Mesenchymal stem cell (in vitro differentiated cells and primary cell): ENCODE results near the gene SORT1.
A peak's percentile ranks its signal among the peaks of the same experiment; 100 is the strongest.

Source experiments
- DNase-seq: peaks from one replicate; pipeline ENCODE4 v3.0.0-alpha.2; 2013
- H2AFZ ChIP-seq: one replicate; pipeline ENCODE4 v1.6.1; 2013; ENCODE audit warnings: low read depth, mild to moderate bottlenecking, control low read depth, inconsistent platforms, low read length, moderate library complexity
- H2AK5ac ChIP-seq: 2 replicates; pipeline ENCODE4 v1.6.1; 2013; ENCODE audit warnings: low read length, moderate library complexity, mild to moderate bottlenecking, inconsistent platforms; ENCODE audit not compliant: severe bottlenecking
- H2BK120ac ChIP-seq: one replicate; pipeline ENCODE4 v1.6.1; 2013; ENCODE audit warnings: low read depth, mild to moderate bottlenecking, inconsistent platforms, low read length, moderate library complexity
- H2BK12ac ChIP-seq, 2 experiments: one replicate each; pipeline ENCODE4 v1.6.1; 2013; ENCODE audit warnings: inconsistent platforms in 2 of 2, low read length in 2 of 2, mild to moderate bottlenecking in 2 of 2, moderate library complexity in 2 of 2, control low read depth in 1 of 2
- H2BK15ac ChIP-seq: one replicate; pipeline ENCODE4 v1.6.1; 2013; ENCODE audit warnings: mild to moderate bottlenecking, low read depth, inconsistent platforms; ENCODE audit not compliant: poor library complexity, severe bottlenecking
- H2BK5ac ChIP-seq: 2 replicates; pipeline ENCODE4 v1.6.1; 2013; ENCODE audit warnings: low read depth, mild to moderate bottlenecking, low read length, control low read depth, inconsistent platforms; ENCODE audit not compliant: poor library complexity, severe bottlenecking
- H3K14ac ChIP-seq, 2 experiments: one replicate each; pipeline ENCODE4 v1.6.1; 2013; ENCODE audit warnings: inconsistent platforms in 2 of 2, low read length in 2 of 2, control low read depth in 1 of 2, mild to moderate bottlenecking in 1 of 2, moderate library complexity in 1 of 2
- H3K18ac ChIP-seq, 2 experiments: one replicate each; pipeline ENCODE4 v1.6.1; 2013; ENCODE audit warnings: inconsistent platforms in 2 of 2, low read length in 2 of 2, control low read depth in 1 of 2, low read depth in 1 of 2, mild to moderate bottlenecking in 1 of 2
- H3K23ac ChIP-seq, 2 experiments: one replicate each; pipeline ENCODE4 v1.6.1; 2013; ENCODE audit warnings: inconsistent platforms in 2 of 2, low read length in 2 of 2, mild to moderate bottlenecking in 2 of 2, moderate library complexity in 2 of 2, control low read depth in 1 of 2
- H3K27ac ChIP-seq: 2 replicates; pipeline ENCODE4 v1.5.1; 2013; ENCODE audit warnings: mild to moderate bottlenecking, moderate library complexity, low read length, control low read depth, inconsistent platforms; ENCODE audit not compliant: poor library complexity, severe bottlenecking
- H3K27me3 ChIP-seq, 2 experiments: 2 replicates each; pipeline versions ENCODE4 v1.6.1 to v1.7.0; 2013; ENCODE audit warnings: low read length in 2 of 2, mild to moderate bottlenecking in 2 of 2, moderate library complexity in 2 of 2, control low read depth in 1 of 2, inconsistent platforms in 1 of 2; ENCODE audit not compliant: control insufficient read depth in 1 of 2, insufficient read depth in 1 of 2
- H3K36me3 ChIP-seq, 2 experiments: 2 replicates each; pipeline versions ENCODE4 v1.6.1 to v1.7.0; 2013; ENCODE audit warnings: low read length in 2 of 2, control low read depth in 1 of 2, inconsistent platforms in 1 of 2, low read depth in 1 of 2, mild to moderate bottlenecking in 1 of 2; ENCODE audit not compliant: insufficient read depth in 2 of 2, control insufficient read depth in 1 of 2
- H3K4ac ChIP-seq, 2 experiments: one replicate each; pipeline ENCODE4 v1.6.1; 2013; ENCODE audit warnings: inconsistent platforms in 2 of 2, low read length in 2 of 2, mild to moderate bottlenecking in 2 of 2, moderate library complexity in 2 of 2, control low read depth in 1 of 2, low read depth in 1 of 2
- H3K4me1 ChIP-seq: 2 replicates; pipeline ENCODE4 v1.6.1; 2013; ENCODE audit warnings: low read depth, low read length, control low read depth; ENCODE audit not compliant: control insufficient read depth, insufficient read depth
- H3K4me2 ChIP-seq: 2 replicates; pipeline ENCODE4 v1.6.1; 2013; ENCODE audit warnings: low read length, mild to moderate bottlenecking, inconsistent platforms; ENCODE audit not compliant: poor library complexity, severe bottlenecking
- H3K4me3 ChIP-seq, 2 experiments: 2 replicates each; pipeline versions ENCODE4 v1.5.1 to v1.7.0; 2013; ENCODE audit warnings: low read length in 2 of 2, mild to moderate bottlenecking in 2 of 2, control low read depth in 1 of 2, low read depth in 1 of 2; ENCODE audit not compliant: insufficient read depth in 1 of 2
- H3K79me1 ChIP-seq: replicated peaks from 2 replicates; pipeline ENCODE4 v1.6.1; 2013; ENCODE audit warnings: mild to moderate bottlenecking, control low read depth, low read length, inconsistent platforms; ENCODE audit not compliant: poor library complexity, severe bottlenecking
- H3K9ac ChIP-seq: 2 replicates; pipeline ENCODE4 v1.7.0; 2013; ENCODE audit warnings: mild to moderate bottlenecking, low read length, moderate library complexity
- H3K9me3 ChIP-seq: 2 replicates; pipeline ENCODE4 v1.7.0; 2013; ENCODE audit warnings: mild to moderate bottlenecking, low read length; ENCODE audit not compliant: control insufficient read depth
- H4K8ac ChIP-seq: one replicate; pipeline ENCODE4 v1.6.1; 2013; ENCODE audit warnings: inconsistent platforms, mild to moderate bottlenecking, low read length, moderate library complexity
- H4K91ac ChIP-seq: one replicate; pipeline ENCODE4 v1.6.1; 2013; ENCODE audit warnings: mild to moderate bottlenecking, low read length, inconsistent platforms
- WGBS: methylation state at CpG from one replicate; pipeline ENCODE4 v1.1.7; 2013; ENCODE audit warnings: mixed read lengths; 5-methylcytosine and 5-hydroxymethylcytosine counted together

SORT1 gene

DNA sequence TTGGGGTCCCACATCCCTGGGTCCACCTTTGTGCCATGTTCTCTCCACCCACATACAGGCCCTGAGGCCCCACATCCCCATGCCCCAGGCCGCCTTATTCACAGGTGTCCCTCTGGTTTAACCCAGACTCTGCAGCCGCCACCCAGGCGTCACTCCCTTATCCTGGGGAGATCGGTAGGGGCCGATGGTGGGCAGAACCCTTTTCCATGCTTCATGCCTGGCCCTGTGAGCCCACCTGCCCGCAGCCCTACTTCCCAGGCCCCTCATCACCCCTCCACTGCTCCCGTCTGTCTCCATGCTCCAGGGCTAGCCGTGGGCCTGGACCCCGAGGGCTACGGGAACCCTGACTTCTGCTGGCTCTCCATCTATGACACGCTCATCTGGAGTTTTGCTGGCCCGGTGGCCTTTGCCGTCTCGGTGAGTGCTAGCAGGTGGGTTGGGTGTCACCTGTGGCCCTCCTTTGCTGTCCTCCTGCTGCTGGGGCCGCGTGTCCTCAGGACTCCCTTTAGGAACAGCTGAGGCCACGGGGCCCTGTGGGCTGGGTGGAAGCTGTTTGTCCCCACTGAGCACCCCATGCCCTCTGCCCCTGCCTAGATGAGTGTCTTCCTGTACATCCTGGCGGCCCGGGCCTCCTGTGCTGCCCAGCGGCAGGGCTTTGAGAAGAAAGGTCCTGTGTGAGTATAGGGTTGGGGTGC is 126.9 kb downstream of the SORT1 start:
- Histone ChIP-seq H3K9me3 (no peaks in the 10 kb centered on the region), H2BK5ac (no peak overlapping the region), H3K4me3 (no peak overlapping the region), H3K27ac (no peak overlapping the region), H3K14ac (peak overlapping the region in 1 of 2 experiments; percentile 23), H3K23ac (no peak overlapping the region), H3K36me3 (peaks cover 0 to 61% of the 10 kb centered on the region in 2 experiments), H3K79me1 (no peaks in the 10 kb centered on the region), H2AFZ (no peak overlapping the region), H2AK5ac (no peak overlapping the region), H3K18ac (no peak overlapping the region), H3K9ac (no peak overlapping the region), H2BK15ac (no peak overlapping the region), H2BK12ac (no peak overlapping the region), H2BK120ac (no peak overlapping the region), H4K91ac (peak overlapping the region; percentile 65), H3K4ac (no peak overlapping the region), H3K4me1 (peaks cover 27% of the 10 kb centered on the region), H4K8ac (no peak overlapping the region), H3K27me3 (no peaks in the 10 kb centered on the region), H3K4me2 (no peak overlapping the region)
- 93% methylated on average over 20 of the region's 20 CpGs for WGBS
- DNase-seq, result no peak

DNA sequence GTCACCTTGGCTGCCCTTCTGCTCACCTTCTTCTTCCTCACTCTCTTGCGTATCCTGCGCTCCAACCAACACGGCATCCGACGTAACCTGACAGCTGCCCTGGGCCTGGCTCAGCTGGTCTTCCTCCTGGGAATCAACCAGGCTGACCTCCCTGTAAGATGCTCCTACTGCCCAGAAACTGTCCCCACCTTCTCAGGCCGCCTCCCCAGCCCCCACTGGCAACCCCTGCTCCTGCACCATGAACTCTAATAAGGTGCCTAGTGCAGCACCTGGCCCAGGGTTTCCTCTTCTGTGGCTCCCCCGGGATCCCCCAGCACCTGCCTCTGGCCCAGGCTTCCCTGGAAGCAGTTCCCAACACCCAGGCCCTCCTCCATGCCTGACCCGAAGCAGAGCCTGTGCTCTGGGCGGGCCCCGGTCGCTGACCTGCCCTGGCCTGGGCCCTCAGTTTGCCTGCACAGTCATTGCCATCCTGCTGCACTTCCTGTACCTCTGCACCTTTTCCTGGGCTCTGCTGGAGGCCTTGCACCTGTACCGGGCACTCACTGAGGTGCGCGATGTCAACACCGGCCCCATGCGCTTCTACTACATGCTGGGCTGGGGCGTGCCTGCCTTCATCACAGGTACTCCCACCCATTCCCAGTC is 127.6 kb downstream of the SORT1 start:
- Histone ChIP-seq H3K9ac (no peak overlapping the region), H3K79me1 (no peaks in the 10 kb centered on the region), H3K4ac (no peak overlapping the region), H3K14ac (no peak overlapping the region), H3K36me3 (peaks cover 0 to 66% of the 10 kb centered on the region in 2 experiments), H3K4me1 (peaks cover 22% of the 10 kb centered on the region), H2BK15ac (peak overlapping the region; percentile 49), H3K27ac (no peak overlapping the region), H2AK5ac (no peak overlapping the region), H3K23ac (no peak overlapping the region), H3K18ac (no peak overlapping the region), H2BK5ac (no peak overlapping the region), H2BK12ac (no peak overlapping the region), H3K4me3 (no peak overlapping the region), H4K91ac (no peak overlapping the region), H3K4me2 (no peak overlapping the region), H2AFZ (no peak overlapping the region), H4K8ac (no peak overlapping the region), H3K9me3 (no peaks in the 10 kb centered on the region), H2BK120ac (no peak overlapping the region), H3K27me3 (no peaks in the 10 kb centered on the region)
- no peak for DNase-seq
- 86% methylated on average over 17 of the region's 17 CpGs for WGBS

- H3K79me1 ChIP-seq, result no peaks in the 10 kb centered on the region
- H3K4ac ChIP-seq, result no peak overlapping the region
- no peak overlapping the region for H2BK120ac ChIP-seq
- H2BK15ac ChIP-seq, result no peak overlapping the region
- H3K27ac ChIP-seq, result no peak overlapping the region
- H4K91ac ChIP-seq, result no peak overlapping the region
- H3K4me2 ChIP-seq, result no peak overlapping the region
- no peaks in the 10 kb centered on the region for H3K9me3 ChIP-seq
- no peak overlapping the region for H2BK5ac ChIP-seq
- H3K9ac ChIP-seq, result no peak overlapping the region
- H3K36me3 ChIP-seq, result peaks cover 0 to 73% of the 10 kb centered on the region in 2 experiments
- H3K18ac ChIP-seq, result no peak overlapping the region
- H3K4me3 ChIP-seq, result no peak overlapping the region
- DNase-seq, result no peak
- no peak overlapping the region for H2AFZ ChIP-seq
- 93% methylated on average over 33 of the region's 33 CpGs for WGBS
- H4K8ac ChIP-seq, result no peak overlapping the region
- peaks cover 16% of the 10 kb centered on the region for H3K4me1 ChIP-seq
- H3K14ac ChIP-seq, result no peak overlapping the region
- no peak overlapping the region for H3K23ac ChIP-seq
- no peak overlapping the region for H2BK12ac ChIP-seq
- no peaks in the 10 kb centered on the region for H3K27me3 ChIP-seq
- H2AK5ac ChIP-seq, result no peak overlapping the region
Measured at GRCh38 chr1:109269212-109269980, 128.3 kb downstream of the SORT1 start.
